HEK293T (cell line): ENCODE data around the gene RAMP3.

Source experiments
- ARNT ChIP-seq: fragments of 450-650 bp; IDR thresholded peaks from 2 replicates; pipeline ENCODE4 v1.6.1; 2017; ENCODE audit warnings: mild to moderate bottlenecking
- FOXA1 ChIP-seq: fragments of 450-650 bp; IDR thresholded peaks from 2 replicates; pipeline ENCODE4 v1.6.1; 2016; ENCODE audit warnings: mild to moderate bottlenecking
- FOXK2 ChIP-seq: fragments of 450-650 bp; IDR thresholded peaks from 2 replicates; pipeline ENCODE4 v1.6.1; 2016; ENCODE audit warnings: mild to moderate bottlenecking

DNA sequence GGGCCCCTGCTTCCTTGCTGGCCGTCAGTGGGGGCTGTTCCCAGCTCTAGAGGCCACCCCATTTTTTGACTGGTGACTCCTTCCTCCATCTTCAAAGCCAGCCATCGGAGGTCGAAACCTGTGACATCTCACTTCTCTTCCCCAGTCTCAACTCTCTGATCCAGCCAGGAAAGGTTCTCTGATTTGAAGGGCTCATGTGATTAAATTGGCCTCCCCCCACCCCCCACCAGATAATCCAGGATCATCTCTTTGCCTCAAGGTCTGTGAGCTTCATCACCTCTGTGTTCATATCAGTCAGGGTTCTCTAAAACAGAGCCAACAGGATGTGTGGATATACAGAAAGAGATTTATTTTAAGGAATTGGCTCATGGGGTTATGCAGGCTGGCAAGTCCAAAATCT is 5.6 kb upstream of the RAMP3 start:
- TF ChIP-seq FOXA1: no peak
- TF ChIP-seq ARNT: no peak
- TF ChIP-seq FOXK2: no peak
